HG02610 (cell line): ENCODE results near the gene ADAMTS9.

Experiments
- ATAC-seq: cut with Tn5 transposase; IDR thresholded peaks from one replicate; pipeline ENCODE4 v1.9.1; 2021; ENCODE audit warnings: mild to moderate bottlenecking, moderate library complexity; ENCODE audit not compliant: unreplicated experiment

ADAMTS9 gene

GRCh38 chr3:64687781-64688604 is at the start of gene ADAMTS9:
ADAMTS9 (minus strand) TSS chr3:64688000; CDS start chr3:64687657, 343 bp downstream.
- ATAC-seq = no peak

GRCh38 chr3:64732576-64732975 is 44.8 kb upstream of the ADAMTS9 start:
- no peak for ATAC-seq

GRCh38 chr3:64730681-64731080 is 42.9 kb upstream of the ADAMTS9 start:
- ATAC-seq = no peak

GRCh38 chr3:64728994-64729393 is 41.2 kb upstream of the ADAMTS9 start:
- no peak for ATAC-seq

GRCh38 chr3:64728428-64728827 is 40.6 kb upstream of the ADAMTS9 start:
- ATAC-seq = no peak

- no peak for ATAC-seq
These were observed 38.8 kb upstream of the ADAMTS9 start for GRCh38 chr3:64726414-64727090.

- ATAC-seq = no peak
These were observed 31.2 kb upstream of the ADAMTS9 start for GRCh38 chr3:64718976-64719375.

GRCh38 chr3:64717872-64718613 is 30.2 kb upstream of the ADAMTS9 start:
- no peak for ATAC-seq

GRCh38 chr3:64717411-64717810 is 29.6 kb upstream of the ADAMTS9 start:
- no peak for ATAC-seq

- no peak for ATAC-seq
These were observed 28.4 kb upstream of the ADAMTS9 start for GRCh38 chr3:64716110-64716710.

GRCh38 chr3:64715211-64715982 is 27.6 kb upstream of the ADAMTS9 start:
- no peak for ATAC-seq

- no peak for ATAC-seq
These were observed 20.7 kb upstream of the ADAMTS9 start for GRCh38 chr3:64708456-64708855.

GRCh38 chr3:64705946-64706345 is 18.1 kb upstream of the ADAMTS9 start:
- ATAC-seq = no peak

GRCh38 chr3:64696896-64697295 is 9.1 kb upstream of the ADAMTS9 start:
- ATAC-seq = no peak

GRCh38 chr3:64694114-64694513 is 6.3 kb upstream of the ADAMTS9 start:
- ATAC-seq = no peak

GRCh38 chr3:64693031-64693430 is 5.2 kb upstream of the ADAMTS9 start:
- no peak for ATAC-seq

- ATAC-seq = no peak
These were observed 3.3 kb upstream of the ADAMTS9 start for GRCh38 chr3:64691051-64691450.

- ATAC-seq = no peak
These were observed 567 bp downstream of the ADAMTS9 start for GRCh38 chr3:64687086-64687780.

GRCh38 chr3:64686446-64686908 is 1.3 kb downstream of the ADAMTS9 start:
- ATAC-seq = no peak
